Fibroblast of lung (primary cell): ENCODE results near the gene RAB43.

Source experiments
- EZH2 ChIP-seq: IDR thresholded peaks from 2 replicates; pipeline ENCODE4 v1.5.1; 2012; ENCODE audit warnings: low read length, control low read depth, mild to moderate bottlenecking; ENCODE audit errors: missing control alignments
- TF ChIP-seq, protein P1 (sequence below), 2 donors: IDR thresholded peaks in 1 of 2; conservative IDR thresholded peaks in 1 of 2; 1 replicate in 1 of 2; 2 replicates in 1 of 2; pipeline ENCODE4 v1.5.1; 2011 to 2012; ENCODE audit warnings: low read length in 2 of 2, control low read depth in 1 of 2, inconsistent platforms in 1 of 2, low read depth in 1 of 2, mild to moderate bottlenecking in 1 of 2

DNA sequence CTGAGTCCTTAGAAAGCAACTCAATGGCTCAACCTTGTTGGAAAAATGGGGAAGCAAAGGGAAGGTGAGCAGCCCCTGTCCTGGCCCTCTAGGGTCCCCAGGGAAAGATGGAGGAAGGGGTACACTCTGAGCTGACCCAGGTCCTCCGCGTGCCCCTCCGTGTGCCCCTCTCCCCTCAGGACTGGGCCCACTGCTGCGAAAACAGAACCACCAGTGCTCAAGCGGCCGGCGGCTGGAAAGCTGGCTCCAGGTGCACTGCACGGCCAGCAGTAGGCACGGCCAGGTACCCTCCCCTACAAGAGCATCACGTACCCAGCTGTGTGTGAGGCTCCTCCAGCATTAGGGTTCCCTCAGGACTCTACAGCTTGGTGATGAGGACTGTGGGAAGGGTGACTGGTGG lies 26.3 kb downstream of the RAB43 start:
- TF ChIP-seq, protein P1, sequence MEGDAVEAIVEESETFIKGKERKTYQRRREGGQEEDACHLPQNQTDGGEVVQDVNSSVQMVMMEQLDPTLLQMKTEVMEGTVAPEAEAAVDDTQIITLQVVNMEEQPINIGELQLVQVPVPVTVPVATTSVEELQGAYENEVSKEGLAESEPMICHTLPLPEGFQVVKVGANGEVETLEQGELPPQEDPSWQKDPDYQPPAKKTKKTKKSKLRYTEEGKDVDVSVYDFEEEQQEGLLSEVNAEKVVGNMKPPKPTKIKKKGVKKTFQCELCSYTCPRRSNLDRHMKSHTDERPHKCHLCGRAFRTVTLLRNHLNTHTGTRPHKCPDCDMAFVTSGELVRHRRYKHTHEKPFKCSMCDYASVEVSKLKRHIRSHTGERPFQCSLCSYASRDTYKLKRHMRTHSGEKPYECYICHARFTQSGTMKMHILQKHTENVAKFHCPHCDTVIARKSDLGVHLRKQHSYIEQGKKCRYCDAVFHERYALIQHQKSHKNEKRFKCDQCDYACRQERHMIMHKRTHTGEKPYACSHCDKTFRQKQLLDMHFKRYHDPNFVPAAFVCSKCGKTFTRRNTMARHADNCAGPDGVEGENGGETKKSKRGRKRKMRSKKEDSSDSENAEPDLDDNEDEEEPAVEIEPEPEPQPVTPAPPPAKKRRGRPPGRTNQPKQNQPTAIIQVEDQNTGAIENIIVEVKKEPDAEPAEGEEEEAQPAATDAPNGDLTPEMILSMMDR (conservative IDR thresholded peaks at IDR 0.05 in 1 of 2, IDR thresholded peaks at IDR 0.05 in 1 of 2; ENCODE audit: low read depth in 1 of 2, low read length in 2 of 2) = no peak
- TF ChIP-seq EZH2 = no peak
